ENCODE measurements around the gene DOCK10.

The DOCK10 gene

GRCh38 chr2:225040856-225041206 is 1.4 kb downstream of the DOCK10 start:
- no peak for DNase-seq

GRCh38 chr2:225040142-225040541 is 2.1 kb downstream of the DOCK10 start:
- DNase-seq, result no peak

GRCh38 chr2:225038231-225038523 is 4.1 kb downstream of the DOCK10 start:
- DNase-seq, result no peak

GRCh38 chr2:225037415-225038230 is 4.6 kb downstream of the DOCK10 start:
- DNase-seq, result no peak

GRCh38 chr2:225036431-225036830 is 5.8 kb downstream of the DOCK10 start:
- DNase-seq, result no peak

- no peak for DNase-seq
Observed at GRCh38 chr2:225033440-225034318, 8.6 kb downstream of the DOCK10 start.

- no peak for DNase-seq
Observed at GRCh38 chr2:225032246-225032645, 10.0 kb downstream of the DOCK10 start.

GRCh38 chr2:225031599-225031998 is 10.7 kb downstream of the DOCK10 start:
- no peak for DNase-seq

GRCh38 chr2:225030893-225031292 is 11.4 kb downstream of the DOCK10 start:
- DNase-seq, result no peak

GRCh38 chr2:225030203-225030602 is 12.1 kb downstream of the DOCK10 start:
- DNase-seq, result no peak

GRCh38 chr2:225028572-225028971 is 13.7 kb downstream of the DOCK10 start:
- no peak for DNase-seq

GRCh38 chr2:225027061-225027762 is 15.1 kb downstream of the DOCK10 start:
- DNase-seq, result no peak

GRCh38 chr2:225025917-225026571 is 16.2 kb downstream of the DOCK10 start:
- no peak for DNase-seq

- no peak for DNase-seq
Observed at GRCh38 chr2:225022188-225022587, 20.1 kb downstream of the DOCK10 start.

GRCh38 chr2:225020168-225020849 is 22.0 kb downstream of the DOCK10 start:
- DNase-seq, result no peak

- DNase-seq, result no peak
Observed at GRCh38 chr2:225019105-225019504, 23.2 kb downstream of the DOCK10 start.

- no peak for DNase-seq
Observed at GRCh38 chr2:225017713-225018112, 24.6 kb downstream of the DOCK10 start.

GRCh38 chr2:225017098-225017685 is 25.1 kb downstream of the DOCK10 start:
- no peak for DNase-seq

- DNase-seq, result no peak
Observed at GRCh38 chr2:225013425-225014365, 28.6 kb downstream of the DOCK10 start.

- DNase-seq, result no peak
Observed at GRCh38 chr2:225011585-225011984, 30.7 kb downstream of the DOCK10 start.

GRCh38 chr2:225010804-225011203 is 31.5 kb downstream of the DOCK10 start:
- DNase-seq, result no peak

All from NCI-H748 treated with DMSO at 0.1 percent for 48 hours (cell line).